ENCODE data around the gene CERT1.
"Not testable (repeated sequence)": the region's sequence is repeated elsewhere in the genome, so short reads cannot be mapped to it uniquely, and the experiment has no call there.

The CERT1 gene

GRCh38 chr5:75511435-75512382, at the start of gene CERT1, which contains the start of gene POLK:
Gene CERT1, minus strand, starts transcription at chr5:75511629. Its CDS starts 422 bp downstream, at chr5:75511207.
Gene POLK, plus strand, starts transcription at chr5:75511891.
- DNase-seq (ENCODE audit: low read depth in 2 of 2), result peak; percentile 94

DNA sequence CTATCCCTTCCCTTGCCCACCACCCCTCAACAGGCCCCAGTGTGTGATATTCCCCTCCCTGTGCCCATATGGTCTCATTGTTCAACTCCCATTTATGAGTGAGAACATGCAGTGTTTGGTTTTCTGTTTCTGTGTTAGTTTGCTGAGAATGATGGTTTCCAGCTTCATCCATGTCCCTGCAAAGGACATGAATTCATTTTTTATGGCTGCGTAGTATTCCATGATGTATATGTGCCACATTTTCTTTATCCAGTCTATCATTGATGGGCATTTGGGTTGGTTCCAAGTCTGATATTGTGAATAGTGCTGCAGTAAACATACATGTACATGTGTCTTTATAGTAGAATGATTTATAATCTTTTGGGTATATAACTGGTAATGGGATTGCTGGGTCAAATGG, 49.2 kb upstream of the CERT1 start:
- DNase-seq (ENCODE audit: low read depth in 2 of 2), result not testable (repeated sequence)

- no peak for DNase-seq (ENCODE audit: low read depth in 2 of 2)
These were observed 47.7 kb upstream of the CERT1 start for GRCh38 chr5:75558981-75559632.

- no peak for DNase-seq (ENCODE audit: low read depth in 2 of 2)
These were observed 46.8 kb upstream of the CERT1 start for GRCh38 chr5:75558221-75558620.

DNA sequence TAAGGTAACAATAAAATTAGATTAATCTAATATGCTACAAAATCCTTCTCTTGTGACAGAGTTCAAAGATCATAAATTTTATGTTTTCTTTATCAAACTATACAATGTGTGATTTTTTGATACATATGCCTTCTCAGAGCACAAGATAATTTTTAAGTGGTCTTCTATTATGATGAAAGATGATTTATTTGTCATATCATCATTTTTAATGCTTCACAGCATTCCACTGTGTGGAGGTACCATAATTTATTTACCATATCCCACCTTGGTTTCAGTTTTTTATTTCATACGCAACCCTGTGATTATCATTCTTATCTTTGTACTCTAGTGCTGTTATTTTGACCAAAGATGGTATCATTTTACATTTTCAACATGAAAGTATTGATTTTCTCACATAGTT, 41.9 kb upstream of the CERT1 start:
- no peak for DNase-seq (ENCODE audit: low read depth in 2 of 2)

- DNase-seq (ENCODE audit: low read depth in 2 of 2), result no peak
These were observed 41.3 kb upstream of the CERT1 start for GRCh38 chr5:75552764-75553163.

DNA sequence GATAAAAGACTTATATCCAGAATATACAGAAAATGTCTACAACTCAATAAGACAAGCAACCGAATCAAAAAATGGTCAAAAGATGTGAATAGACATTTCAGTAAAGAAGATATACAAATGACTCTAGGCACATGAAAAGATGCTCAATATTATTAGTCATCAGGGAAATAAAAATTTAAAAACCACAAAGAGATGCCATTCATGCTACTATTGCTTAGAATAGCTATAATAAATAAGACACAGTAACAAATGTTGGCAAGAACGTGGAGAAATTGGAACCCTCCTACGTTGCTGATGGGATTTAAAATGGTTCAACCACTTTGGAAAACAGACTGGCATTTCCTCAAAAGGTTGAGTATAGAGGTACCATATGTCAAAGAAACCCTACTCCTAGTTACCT, 40.0 kb upstream of the CERT1 start:
- no peak for DNase-seq (ENCODE audit: low read depth in 2 of 2)

GRCh38 chr5:75550597-75550996, 39.2 kb upstream of the CERT1 start:
- DNase-seq (ENCODE audit: low read depth in 2 of 2), result no peak

GRCh38 chr5:75547812-75548211, 36.4 kb upstream of the CERT1 start:
- DNase-seq (ENCODE audit: low read depth in 2 of 2), result no peak

DNA sequence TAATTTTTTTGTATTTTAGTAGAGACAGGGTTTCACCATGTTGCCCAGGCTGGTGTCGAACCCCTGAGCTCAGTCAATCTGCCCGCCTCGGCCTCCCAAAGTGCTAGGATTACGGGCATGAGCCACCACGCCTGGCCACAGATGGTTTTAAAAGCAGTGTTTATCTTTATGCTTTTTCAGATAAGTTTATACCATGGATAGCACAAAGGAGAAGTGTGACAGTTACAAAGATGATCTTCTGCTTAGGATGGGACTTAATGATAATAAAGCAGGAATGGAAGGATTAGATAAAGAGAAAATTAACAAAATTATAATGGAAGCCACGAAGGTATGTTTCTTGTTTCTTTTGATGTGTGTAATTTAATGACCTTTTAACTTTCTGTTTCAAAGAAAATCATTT, 35.4 kb upstream of the CERT1 start:
- DNase-seq (ENCODE audit: low read depth in 2 of 2), result no peak

GRCh38 chr5:75545131-75545530, 33.7 kb upstream of the CERT1 start:
- no peak for DNase-seq (ENCODE audit: low read depth in 2 of 2)

GRCh38 chr5:75538211-75538610, 26.8 kb upstream of the CERT1 start:
- no peak for DNase-seq (ENCODE audit: low read depth in 2 of 2)

DNA sequence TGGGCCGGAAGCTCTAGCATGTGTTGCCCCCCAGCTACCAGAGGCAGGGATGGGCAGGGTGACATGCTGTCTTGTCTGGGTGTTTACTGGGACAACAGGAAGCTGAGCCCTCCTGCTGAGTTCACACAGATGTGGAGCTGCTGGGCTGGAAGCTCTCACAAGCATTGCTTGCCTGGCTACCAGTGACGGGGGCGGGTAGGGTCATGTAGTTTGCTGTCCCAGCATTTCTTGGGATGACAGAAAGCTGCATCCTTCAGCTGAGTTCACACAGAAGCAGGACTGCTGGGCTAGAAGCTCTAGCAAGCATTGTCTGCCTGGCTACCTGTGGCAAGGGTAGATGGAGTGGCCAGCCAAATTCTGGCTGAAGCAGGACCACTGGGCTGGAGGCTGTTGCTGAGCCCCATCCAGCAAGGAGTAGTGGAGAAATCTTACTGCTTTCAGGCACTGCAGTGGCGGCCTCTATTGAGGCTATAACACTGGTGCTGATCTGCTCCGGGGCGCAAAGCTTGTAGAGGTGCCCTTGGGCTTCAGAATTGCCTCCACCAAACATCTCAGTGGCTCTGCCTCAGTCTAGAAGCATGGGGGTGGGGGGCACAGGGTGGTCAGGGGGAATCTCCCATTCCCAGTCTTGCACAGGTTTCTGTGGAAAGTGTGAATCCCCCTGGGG, 25.4 kb upstream of the CERT1 start:
- DNase-seq (ENCODE audit: low read depth in 2 of 2), result no peak

- no peak for DNase-seq (ENCODE audit: low read depth in 2 of 2)
These were observed 24.7 kb upstream of the CERT1 start for GRCh38 chr5:75536147-75536546.

GRCh38 chr5:75534734-75535133, 23.3 kb upstream of the CERT1 start:
- no peak for DNase-seq (ENCODE audit: low read depth in 2 of 2)

DNA sequence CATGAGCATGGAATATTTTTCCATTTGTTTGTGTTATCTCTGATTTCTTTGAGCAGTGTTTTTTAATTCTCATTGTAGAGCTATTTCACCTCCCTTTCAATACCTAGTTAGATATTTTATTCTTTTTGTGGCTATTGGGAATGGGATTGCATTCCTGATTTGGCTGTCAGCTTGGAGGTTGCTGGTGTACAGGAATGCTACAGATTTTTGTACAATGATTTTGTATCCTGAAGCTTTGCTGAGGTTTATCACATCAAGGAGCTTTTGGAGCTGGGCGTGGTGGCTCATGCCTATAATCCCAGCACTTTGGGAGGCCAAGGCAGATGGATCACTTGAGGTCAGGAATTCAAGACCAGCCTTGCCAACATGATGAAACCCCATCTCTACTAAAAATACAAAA, 22.3 kb upstream of the CERT1 start:
- not testable (repeated sequence) for DNase-seq (ENCODE audit: low read depth in 2 of 2)

GRCh38 chr5:75532190-75532589, 20.8 kb upstream of the CERT1 start:
- no peak for DNase-seq (ENCODE audit: low read depth in 2 of 2)

DNA sequence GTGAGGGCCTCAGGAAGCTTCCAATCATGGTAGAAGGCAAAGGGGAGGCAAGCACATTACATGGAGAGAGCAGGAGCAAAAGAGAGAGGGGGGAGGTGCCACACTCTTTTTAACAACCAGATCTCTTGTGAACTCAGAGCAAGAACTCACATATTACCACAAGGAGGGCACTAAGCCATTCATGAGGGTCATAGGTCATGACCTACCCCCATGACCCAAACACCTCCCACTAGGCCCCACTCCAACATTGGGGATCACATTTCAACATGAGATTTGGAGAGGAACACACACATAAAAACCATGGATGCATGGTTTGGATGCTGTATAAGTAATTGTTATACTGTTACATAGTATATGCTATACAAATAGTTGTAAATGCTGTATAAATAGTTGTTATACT, 17.8 kb upstream of the CERT1 start:
- no peak for DNase-seq (ENCODE audit: low read depth in 2 of 2)

DNA sequence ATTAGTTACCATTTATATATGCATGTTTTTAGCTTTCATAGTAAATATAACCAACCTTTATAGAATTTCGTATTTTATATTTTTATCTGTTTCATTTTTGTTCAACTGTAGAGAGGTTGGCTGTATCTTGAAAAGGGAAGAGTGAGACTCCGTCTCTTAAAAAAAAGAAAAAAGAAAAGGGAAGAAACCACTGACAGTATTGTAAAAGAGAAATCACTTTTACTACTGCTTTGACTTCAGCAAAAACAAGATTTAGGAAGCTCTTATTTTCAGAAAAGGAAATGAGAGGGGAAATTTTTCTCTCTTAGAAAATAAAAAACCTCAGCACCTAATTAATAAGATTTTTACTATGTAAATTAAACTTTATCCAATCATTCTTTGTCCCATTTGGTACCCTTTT, 14.6 kb upstream of the CERT1 start:
- no peak for DNase-seq (ENCODE audit: low read depth in 2 of 2)

DNA sequence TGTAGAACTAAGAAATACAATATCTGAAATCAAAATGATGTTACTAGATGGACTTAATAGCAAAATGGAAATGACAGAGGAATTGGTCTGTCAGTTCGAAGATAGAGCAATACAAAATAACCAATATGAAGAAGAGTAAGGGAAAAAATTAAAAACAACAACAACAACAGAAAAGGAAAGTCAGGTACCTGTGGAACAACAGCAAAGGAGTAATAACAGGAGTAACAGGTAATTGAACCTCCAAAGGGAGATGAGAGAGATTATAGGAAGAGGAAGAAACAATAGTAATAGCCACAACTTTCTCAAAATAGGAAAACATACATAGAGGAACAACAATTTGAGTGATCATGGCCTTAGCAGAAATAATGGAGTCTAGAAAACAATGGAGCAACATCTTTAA, 13.9 kb upstream of the CERT1 start:
- no peak for DNase-seq (ENCODE audit: low read depth in 2 of 2)

- DNase-seq (ENCODE audit: low read depth in 2 of 2), result no peak
These were observed 13.2 kb upstream of the CERT1 start for GRCh38 chr5:75524591-75524990.

DNA sequence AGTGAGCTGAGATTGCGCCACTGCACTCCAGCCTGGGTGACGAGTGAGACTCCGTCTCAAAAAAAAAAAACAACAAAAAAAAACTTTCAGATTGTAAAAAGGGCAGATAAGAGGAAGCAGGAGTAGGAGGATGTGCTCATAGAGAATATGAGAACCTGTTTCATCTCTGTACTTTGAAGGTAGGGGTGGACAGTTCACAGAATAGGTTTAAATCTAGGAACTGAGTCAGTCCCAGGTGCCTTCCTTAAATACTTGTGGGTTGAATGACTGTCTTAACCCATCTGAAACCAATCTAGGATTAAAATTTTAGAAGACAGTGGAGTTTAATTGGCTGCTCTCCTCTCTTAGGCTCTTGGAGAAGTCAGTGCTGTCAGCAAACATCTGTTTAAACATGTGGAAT, 12.6 kb upstream of the CERT1 start:
- no peak for DNase-seq (ENCODE audit: low read depth in 2 of 2)

DNA sequence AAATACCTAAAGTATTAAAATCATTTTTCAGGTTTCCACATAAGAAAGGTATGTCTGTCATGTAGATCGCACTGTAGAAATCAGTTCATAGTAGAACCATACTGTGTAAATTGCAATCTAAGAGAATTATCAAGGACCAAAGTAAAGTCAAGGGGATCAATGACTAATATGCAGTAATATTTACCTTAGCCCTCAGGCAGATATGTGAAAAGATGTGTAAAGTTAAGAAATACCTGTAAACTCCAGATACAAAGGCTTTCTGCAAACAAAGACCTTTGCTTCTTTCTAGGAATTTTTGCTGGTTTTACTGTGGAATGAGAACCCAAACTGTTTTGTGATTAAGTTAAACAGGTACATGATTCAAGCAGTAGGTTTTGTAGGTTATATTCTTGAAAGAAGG, 11.8 kb upstream of the CERT1 start:
- DNase-seq (ENCODE audit: low read depth in 2 of 2), result no peak
